ENCODE measurements around the gene SARS1. TPM values are rescaled to one million over a fixed set of nuclear protein-coding genes. Genes with fewer than 3 reads are reported as not detected.

SARS1 gene
- total and polyA plus RNA-seq, 2 donors: 75.3 to 136 TPM

DNA sequence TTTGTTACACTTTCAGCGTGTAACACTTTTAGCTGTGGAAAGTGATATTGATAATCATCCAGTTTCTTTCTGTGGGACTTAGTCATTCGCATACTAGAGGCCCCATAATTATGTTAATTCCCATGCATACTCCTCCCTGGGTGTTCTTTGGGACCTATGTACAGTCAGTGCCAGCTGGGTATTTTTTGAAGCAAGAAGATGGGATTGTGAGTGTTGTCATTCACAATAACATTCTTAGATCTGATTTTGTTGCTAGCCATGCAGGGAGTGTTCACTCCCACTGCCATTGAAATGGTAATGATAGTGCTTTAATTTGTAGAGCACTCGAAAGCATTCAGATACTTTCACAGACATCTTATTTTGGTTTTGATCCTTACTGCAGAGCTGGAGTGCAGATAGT lies 11.6 kb downstream of the SARS1 start:
- H3K4me1 ChIP-seq (ENCODE audit: insufficient read depth): no peaks in the 10 kb centered on the region
- peaks cover 3% of the 10 kb centered on the region for H3K36me3 ChIP-seq (ENCODE audit: insufficient read depth)
- no peak for DNase-seq (ENCODE audit: extremely low spot score)
- 86% methylated on average over 3 of the region's 3 CpGs for WGBS
- H3K27ac ChIP-seq (ENCODE audit: low read depth): no peak overlapping the region
- H3K4me3 ChIP-seq (ENCODE audit: low read depth, low read length): no peak overlapping the region

GRCh38 chr1:109225711-109226445 lies 12.2 kb downstream of the SARS1 start:
- Histone ChIP-seq H3K4me3 (ENCODE audit: low read depth, low read length) (no peak overlapping the region), H3K4me1 (ENCODE audit: insufficient read depth) (no peaks in the 10 kb centered on the region), H3K27ac (ENCODE audit: low read depth) (no peak overlapping the region), H3K36me3 (ENCODE audit: insufficient read depth) (peaks cover 3% of the 10 kb centered on the region)
- 95% methylated on average over 5 of the region's 5 CpGs for WGBS
- no peak for DNase-seq (ENCODE audit: extremely low spot score)

GRCh38 chr1:109228167-109228566 lies 14.4 kb downstream of the SARS1 start:
- H3K36me3 ChIP-seq (ENCODE audit: insufficient read depth): peaks cover 6% of the 10 kb centered on the region
- DNase-seq (ENCODE audit: extremely low spot score): no peak

GRCh38 chr1:109229531-109230127 lies 15.9 kb downstream of the SARS1 start:
- no peak overlapping the region for H3K27ac ChIP-seq (ENCODE audit: low read depth)
- no peak overlapping the region for H3K4me3 ChIP-seq (ENCODE audit: low read depth, low read length)
- DNase-seq (ENCODE audit: extremely low spot score): no peak
- no peaks in the 10 kb centered on the region for H3K4me1 ChIP-seq (ENCODE audit: insufficient read depth)
- peaks cover 6% of the 10 kb centered on the region for H3K36me3 ChIP-seq (ENCODE audit: insufficient read depth)
- WGBS: 67% methylated on average over 13 of the region's 13 CpGs

More at GRCh38 chr1:109228167-109228566, 14.4 kb downstream of the SARS1 start:
- H3K4me3 ChIP-seq (ENCODE audit: low read depth, low read length): no peak overlapping the region
- H3K4me1 ChIP-seq (ENCODE audit: insufficient read depth): no peaks in the 10 kb centered on the region
- no peak overlapping the region for H3K27ac ChIP-seq (ENCODE audit: low read depth)
- WGBS: 91% methylated on average over 3 of the region's 3 CpGs

DNA sequence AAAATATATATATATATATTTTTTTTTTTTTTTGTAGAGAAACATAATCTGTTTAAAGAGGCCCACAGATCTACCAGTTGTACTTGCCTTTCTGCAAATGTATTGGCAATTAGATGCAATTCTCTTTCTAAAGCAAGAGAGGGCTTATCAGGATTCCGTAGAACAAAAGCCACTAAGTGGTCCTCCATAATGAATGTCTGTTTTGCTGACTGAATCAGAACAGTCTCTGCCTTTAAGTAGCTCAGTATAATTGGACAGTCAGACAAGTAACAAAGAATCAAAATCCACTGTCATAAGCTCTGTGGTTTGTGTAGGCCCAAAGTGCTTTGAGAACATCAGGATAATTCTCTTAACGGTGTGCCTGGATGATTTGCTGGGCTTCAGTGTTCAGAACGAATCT lies 17.3 kb downstream of the SARS1 start:
- no peak for DNase-seq (ENCODE audit: extremely low spot score)
- 85% methylated on average over 3 of the region's 3 CpGs for WGBS
- no peak overlapping the region for H3K4me3 ChIP-seq (ENCODE audit: low read depth, low read length)
- H3K4me1 ChIP-seq (ENCODE audit: insufficient read depth): no peaks in the 10 kb centered on the region
- H3K36me3 ChIP-seq (ENCODE audit: insufficient read depth): peaks cover 14% of the 10 kb centered on the region
- H3K27ac ChIP-seq (ENCODE audit: low read depth): no peak overlapping the region

DNA sequence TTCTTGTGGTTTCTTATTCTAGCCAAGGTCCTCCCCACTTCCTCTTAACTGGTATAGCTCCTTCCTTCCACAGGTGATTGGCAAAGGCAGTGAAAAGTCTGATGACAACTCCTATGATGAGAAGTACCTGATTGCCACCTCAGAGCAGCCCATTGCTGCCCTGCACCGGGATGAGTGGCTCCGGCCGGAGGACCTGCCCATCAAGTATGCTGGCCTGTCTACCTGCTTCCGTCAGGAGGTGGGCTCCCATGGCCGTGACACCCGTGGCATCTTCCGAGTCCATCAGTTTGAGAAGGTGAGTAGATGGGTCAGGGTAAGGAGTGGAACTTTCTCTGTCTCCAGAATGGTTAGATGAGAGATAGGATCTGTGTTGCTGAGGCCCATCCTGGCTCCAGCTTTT lies 21.4 kb downstream of the SARS1 start:
- no peak for DNase-seq (ENCODE audit: extremely low spot score)
- Histone ChIP-seq H3K36me3 (ENCODE audit: insufficient read depth) (peaks cover 11% of the 10 kb centered on the region), H3K27ac (ENCODE audit: low read depth) (no peak overlapping the region), H3K4me1 (ENCODE audit: insufficient read depth) (no peaks in the 10 kb centered on the region), H3K4me3 (ENCODE audit: low read depth, low read length) (no peak overlapping the region)
- 96% methylated on average over 7 of the region's 7 CpGs for WGBS

GRCh38 chr1:109237512-109237911 lies 23.8 kb downstream of the SARS1 start:
- H3K36me3 ChIP-seq (ENCODE audit: insufficient read depth): peaks cover 8% of the 10 kb centered on the region
- 91% methylated on average over 3 of the region's 3 CpGs for WGBS

DNA sequence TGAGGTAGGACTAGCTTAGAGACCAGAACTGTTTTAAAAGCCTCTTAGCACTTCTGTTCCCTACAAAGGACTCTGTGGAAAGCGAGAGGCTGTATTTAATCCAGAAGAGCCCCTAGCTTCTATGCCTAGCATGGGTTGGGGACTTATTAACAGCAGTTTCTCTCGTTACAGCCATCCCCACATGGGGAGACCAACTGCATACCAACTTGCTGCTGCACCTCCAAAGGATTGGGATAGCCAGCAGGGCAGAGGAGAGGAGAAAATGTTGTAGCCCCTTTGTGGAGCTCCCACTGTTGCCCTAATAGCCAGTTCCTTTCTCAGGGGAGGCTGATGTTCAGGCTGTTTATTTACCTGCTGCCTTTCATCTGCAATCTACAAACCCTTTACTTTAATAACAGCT lies 24.7 kb downstream of the SARS1 start:
- Histone ChIP-seq H3K36me3 (ENCODE audit: insufficient read depth) (peaks cover 8% of the 10 kb centered on the region), H3K4me3 (ENCODE audit: low read depth, low read length) (no peak overlapping the region), H3K4me1 (ENCODE audit: insufficient read depth) (no peaks in the 10 kb centered on the region), H3K27ac (ENCODE audit: low read depth) (no peak overlapping the region)
- DNase-seq (ENCODE audit: extremely low spot score): no peak
- WGBS: 74% methylated on average over 2 of the region's 2 CpGs

More at GRCh38 chr1:109237512-109237911, 23.8 kb downstream of the SARS1 start:
- H3K4me1 ChIP-seq (ENCODE audit: insufficient read depth): no peaks in the 10 kb centered on the region
- no peak for DNase-seq (ENCODE audit: extremely low spot score)
- no peak overlapping the region for H3K27ac ChIP-seq (ENCODE audit: low read depth)
- H3K4me3 ChIP-seq (ENCODE audit: low read depth, low read length): no peak overlapping the region

GRCh38 chr1:109239047-109239408 lies 25.3 kb downstream of the SARS1 start:
- 76% methylated on average over 5 of the region's 5 CpGs for WGBS
- no peak for DNase-seq (ENCODE audit: extremely low spot score)
- Histone ChIP-seq H3K27ac (ENCODE audit: low read depth) (no peak overlapping the region), H3K36me3 (ENCODE audit: insufficient read depth) (peaks cover 8% of the 10 kb centered on the region), H3K4me3 (ENCODE audit: low read depth, low read length) (no peak overlapping the region), H3K4me1 (ENCODE audit: insufficient read depth) (no peaks in the 10 kb centered on the region)

DNA sequence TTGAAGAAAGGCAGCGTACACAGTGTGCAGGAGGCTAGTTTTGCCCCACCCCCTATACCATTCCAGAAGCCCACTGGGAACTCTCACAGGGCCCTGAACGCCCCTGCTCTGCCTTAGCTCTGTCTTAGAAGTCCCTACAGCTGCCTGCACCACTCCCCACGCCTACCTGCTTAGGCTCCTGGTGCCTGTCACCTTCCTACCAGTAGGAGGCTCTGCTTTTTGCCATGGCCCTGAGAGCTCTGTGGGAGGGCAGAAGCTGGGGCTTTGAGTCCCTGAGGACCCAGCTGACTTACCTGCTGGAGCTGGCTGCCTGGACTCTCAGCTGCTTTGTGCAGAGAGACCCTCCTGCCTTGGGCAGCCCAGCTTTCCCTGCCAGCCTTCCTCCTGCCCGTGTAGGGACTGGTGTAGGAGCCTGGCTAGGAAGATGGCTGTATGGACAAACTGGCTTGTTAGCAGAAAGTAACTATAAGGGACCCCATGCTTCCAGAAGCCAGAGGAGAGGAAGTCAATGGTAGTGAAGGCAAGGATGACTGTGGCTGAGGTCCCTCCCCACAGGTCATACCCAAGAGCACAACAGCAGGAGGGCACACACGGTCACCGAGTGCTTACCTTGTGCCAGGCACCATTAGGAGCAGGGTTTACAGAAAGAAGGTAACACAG lies 25.8 kb downstream of the SARS1 start:
- no peak for DNase-seq (ENCODE audit: extremely low spot score)

DNA sequence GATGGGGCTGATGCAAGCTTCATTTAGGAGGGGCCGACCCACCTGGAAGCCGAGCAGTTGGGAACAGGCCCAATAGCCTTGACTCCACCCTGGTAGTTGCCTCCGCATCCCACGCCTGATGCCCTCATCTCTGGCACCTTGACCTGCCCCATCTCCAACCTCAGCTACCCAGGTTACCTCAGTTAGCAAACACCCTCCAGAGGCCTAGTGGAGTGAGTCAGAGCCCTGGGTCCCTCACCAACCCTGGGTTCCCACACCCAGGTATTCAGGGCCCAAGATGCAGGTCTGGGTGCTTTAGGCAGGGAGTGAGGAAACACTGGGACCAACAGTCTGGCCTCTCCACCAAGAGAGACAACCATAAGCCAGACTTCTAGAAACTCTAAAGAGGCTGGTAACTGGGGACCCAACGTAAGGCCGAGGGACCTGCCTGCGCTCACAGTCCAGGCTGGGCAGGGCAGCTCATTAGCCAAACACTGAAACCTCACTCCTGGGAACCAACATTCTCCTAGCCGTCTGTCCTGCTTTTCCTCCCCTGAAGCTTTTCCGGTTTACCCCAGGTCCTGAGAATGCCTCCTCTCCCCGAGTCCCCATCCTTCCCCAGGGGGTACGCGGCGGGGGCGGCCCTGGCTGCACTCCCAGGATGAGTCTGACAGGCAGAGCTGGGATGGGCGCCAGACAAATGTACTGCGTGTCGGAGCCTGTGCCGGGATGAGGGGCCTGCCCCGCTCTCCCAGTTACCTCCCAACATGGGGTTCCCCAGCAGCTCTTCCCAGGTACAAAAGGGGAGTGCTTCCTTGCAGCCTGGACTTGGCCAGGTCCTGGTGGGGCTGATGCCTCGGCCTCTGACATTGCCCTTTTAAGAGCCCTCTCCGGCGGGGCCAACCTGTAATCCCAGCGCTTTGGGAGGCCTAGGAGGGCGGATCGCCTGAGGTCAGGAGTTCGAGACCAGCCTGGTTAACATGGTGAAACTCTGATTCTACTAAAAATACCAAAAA lies 26.7 kb downstream of the SARS1 start:
- WGBS: 22% methylated on average over 26 of the region's 26 CpGs
- H3K36me3 ChIP-seq (ENCODE audit: insufficient read depth): peaks cover 3% of the 10 kb centered on the region
- no peak overlapping the region for H3K27ac ChIP-seq (ENCODE audit: low read depth)
- H3K4me1 ChIP-seq (ENCODE audit: insufficient read depth): no peaks in the 10 kb centered on the region
- DNase-seq (ENCODE audit: extremely low spot score): no peak
- no peak overlapping the region for H3K4me3 ChIP-seq (ENCODE audit: low read depth, low read length)

More for the DNA sequence above, 25.8 kb downstream of the SARS1 start:
- no peaks in the 10 kb centered on the region for H3K4me1 ChIP-seq (ENCODE audit: insufficient read depth)
- 67% methylated on average over 6 of the region's 6 CpGs for WGBS
- H3K4me3 ChIP-seq (ENCODE audit: low read depth, low read length): no peak overlapping the region
- H3K36me3 ChIP-seq (ENCODE audit: insufficient read depth): peaks cover 8% of the 10 kb centered on the region
- H3K27ac ChIP-seq (ENCODE audit: low read depth): no peak overlapping the region

- H3K4me1 ChIP-seq (ENCODE audit: insufficient read depth): no peaks in the 10 kb centered on the region
- 35% methylated on average over 6 of the region's 6 CpGs for WGBS
- DNase-seq (ENCODE audit: extremely low spot score): no peak
- no peak overlapping the region for H3K4me3 ChIP-seq (ENCODE audit: low read depth, low read length)
- no peak overlapping the region for H3K27ac ChIP-seq (ENCODE audit: low read depth)
- no peaks in the 10 kb centered on the region for H3K36me3 ChIP-seq (ENCODE audit: insufficient read depth)
These were observed 27.6 kb downstream of the SARS1 start for GRCh38 chr1:109241344-109241743.

DNA sequence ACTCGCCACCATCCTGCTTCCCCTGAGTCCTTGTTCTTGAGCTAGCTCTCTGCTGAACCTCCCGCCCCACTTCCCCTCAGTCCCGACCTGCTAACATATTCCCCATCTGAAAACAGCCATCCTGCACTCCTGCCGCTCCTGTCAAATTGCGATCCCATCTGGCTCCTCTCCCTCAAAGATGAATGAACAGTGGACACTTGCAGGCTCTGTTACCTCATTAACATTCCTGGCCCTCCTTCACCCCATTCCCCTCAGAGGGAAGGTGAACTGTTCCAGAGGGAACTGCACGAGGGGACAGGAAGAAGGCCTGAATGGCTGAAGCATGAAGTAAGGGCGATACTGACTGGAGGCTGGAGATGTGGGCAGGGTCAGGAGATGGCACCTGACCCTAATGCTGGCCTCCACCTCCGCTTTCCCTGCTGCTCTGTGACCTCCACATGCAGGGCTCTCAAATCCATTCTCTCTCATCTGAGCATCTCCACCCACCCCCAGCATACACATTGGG lies 28.2 kb downstream of the SARS1 start:
- no peak overlapping the region for H3K27ac ChIP-seq (ENCODE audit: low read depth)
- DNase-seq (ENCODE audit: extremely low spot score): no peak
- no peaks in the 10 kb centered on the region for H3K36me3 ChIP-seq (ENCODE audit: insufficient read depth)
- no peaks in the 10 kb centered on the region for H3K4me1 ChIP-seq (ENCODE audit: insufficient read depth)
- no peak overlapping the region for H3K4me3 ChIP-seq (ENCODE audit: low read depth, low read length)
- 31% methylated on average over 8 of the region's 8 CpGs for WGBS
